Mucosa of descending colon (tissue), 3 donors: ENCODE results near the gene PGGHG. TPM values are rescaled to one million over a fixed set of nuclear protein-coding genes. Genes with fewer than 3 reads are reported as not detected.
"Not testable (repeated sequence)": the region's sequence is repeated elsewhere in the genome, so short reads cannot be mapped to it uniquely, and the experiment has no call there.

Source experiments
- ATAC-seq: fragments of 200-7000 bp; cut with Tn5 transposase; one replicate; pipeline ENCODE4 v1.9.1; 2020; ENCODE audit warnings: mild to moderate bottlenecking, moderate library complexity
- DNase-seq, 3 donors: peaks; one replicate each; pipeline ENCODE4 v3.0.0-alpha.2; 2020
- H3K36me3 ChIP-seq: fragments of 200-600 bp; one replicate; pipeline ENCODE4 v1.8.0; 2021; ENCODE audit warnings: low read depth, mild to moderate bottlenecking
- H3K4me1 ChIP-seq: fragments of 200-600 bp; one replicate; pipeline ENCODE4 v1.8.0; 2021; ENCODE audit warnings: low read depth, mild to moderate bottlenecking
- H3K4me3 ChIP-seq: fragments of 200-600 bp; one replicate; pipeline ENCODE4 v1.8.0; 2021; ENCODE audit warnings: mild to moderate bottlenecking
- H3K9me3 ChIP-seq: fragments of 200-600 bp; one replicate; pipeline ENCODE4 v1.8.0; 2021; ENCODE audit warnings: mild to moderate bottlenecking
- intact Hi-C, 2 donors: fragments of 100-400 bp; cut with DNase I in 1 of 2; cut with micrococcal nuclease in 1 of 2; formaldehyde crosslinking; loops; one replicate each; pipeline versions ENCODE4 v1.11.0 to v1.11.1; 2022; cut with DNase I, micrococcal nuclease
- total RNA-seq, 3 donors: library from RNA; stranded (reverse); fragmentation: NEBNext Ultra II Directional in 2 of 3; extraction: Animal tissue kit (Norgen Biotek cat#: 25700) in 2 of 3; gene quantifications; one replicate each; pipeline versions ENCODE4 v1.2.1 to v1.2.4, GENCODE V29; 2021 to 2023
- TF ChIP-seq, protein P1 (sequence below): fragments of 200-600 bp; IDR thresholded peaks from one replicate; pipeline ENCODE4 v1.8.0; 2022; ENCODE audit warnings: antibody characterized with exemption, mild to moderate bottlenecking
- donor health status: DM: no; HTN: no; CAD: no; lungs with moderate emphysema.
- donor health status: DM: no; HTN: no; CAD: no.
- donor health status: DM: no; HTN: yes; CAD: no.

Gene PGGHG
- total RNA-seq, 3 donors from 2014 or later = 21.2 to 37.1 (median 29.7) TPM

DNA sequence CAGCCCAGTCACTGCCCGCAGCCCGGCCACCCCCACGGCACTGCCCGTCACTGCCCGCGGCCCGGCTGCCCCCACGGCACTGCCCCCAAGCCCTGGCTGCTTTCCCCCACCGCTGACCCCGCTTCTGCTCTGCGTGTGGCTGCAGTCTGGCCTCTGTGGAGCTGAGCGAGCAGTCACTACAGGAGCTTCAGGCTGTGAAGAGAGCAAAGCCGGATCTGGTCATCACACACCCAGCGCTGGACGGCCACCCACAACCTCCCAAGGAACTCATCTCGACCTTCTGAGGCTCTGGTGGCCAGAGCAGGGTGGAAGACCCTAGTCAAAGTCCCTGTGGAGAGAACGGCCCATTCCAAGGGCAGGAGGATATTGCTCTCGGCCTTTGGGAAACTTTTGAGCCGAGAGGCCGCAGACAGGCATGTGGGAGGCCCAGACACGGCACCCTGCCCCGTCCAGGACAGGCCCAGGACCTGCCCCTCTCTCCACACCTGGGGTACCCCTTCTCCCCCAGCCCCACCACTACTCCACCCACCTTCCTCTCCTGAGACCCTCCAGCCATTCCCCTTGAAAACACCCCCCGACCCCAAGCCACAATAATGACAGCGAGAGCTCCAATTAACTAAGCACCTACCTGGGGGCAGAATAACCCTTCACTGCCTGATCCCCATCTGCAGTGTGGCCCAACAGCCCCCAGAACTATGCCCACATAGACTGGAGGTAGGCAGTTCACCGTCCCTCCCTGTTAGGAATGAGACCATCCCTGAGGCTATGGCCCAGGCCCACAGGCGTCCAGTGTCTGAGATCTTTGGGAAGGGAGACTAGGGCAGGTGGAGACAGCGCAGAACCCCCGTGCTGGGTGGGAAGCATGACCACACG is 3.7 kb upstream of the PGGHG start:
- peaks cover 26% of the 10 kb centered on the region for H3K4me1 ChIP-seq
- no peak for ATAC-seq
- TF ChIP-seq, protein P1, sequence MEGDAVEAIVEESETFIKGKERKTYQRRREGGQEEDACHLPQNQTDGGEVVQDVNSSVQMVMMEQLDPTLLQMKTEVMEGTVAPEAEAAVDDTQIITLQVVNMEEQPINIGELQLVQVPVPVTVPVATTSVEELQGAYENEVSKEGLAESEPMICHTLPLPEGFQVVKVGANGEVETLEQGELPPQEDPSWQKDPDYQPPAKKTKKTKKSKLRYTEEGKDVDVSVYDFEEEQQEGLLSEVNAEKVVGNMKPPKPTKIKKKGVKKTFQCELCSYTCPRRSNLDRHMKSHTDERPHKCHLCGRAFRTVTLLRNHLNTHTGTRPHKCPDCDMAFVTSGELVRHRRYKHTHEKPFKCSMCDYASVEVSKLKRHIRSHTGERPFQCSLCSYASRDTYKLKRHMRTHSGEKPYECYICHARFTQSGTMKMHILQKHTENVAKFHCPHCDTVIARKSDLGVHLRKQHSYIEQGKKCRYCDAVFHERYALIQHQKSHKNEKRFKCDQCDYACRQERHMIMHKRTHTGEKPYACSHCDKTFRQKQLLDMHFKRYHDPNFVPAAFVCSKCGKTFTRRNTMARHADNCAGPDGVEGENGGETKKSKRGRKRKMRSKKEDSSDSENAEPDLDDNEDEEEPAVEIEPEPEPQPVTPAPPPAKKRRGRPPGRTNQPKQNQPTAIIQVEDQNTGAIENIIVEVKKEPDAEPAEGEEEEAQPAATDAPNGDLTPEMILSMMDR = no peak
- intact Hi-C loops = no loop called here
- no peaks in the 10 kb centered on the region for H3K36me3 ChIP-seq
- no peak overlapping the region for H3K4me3 ChIP-seq
- peak in 1 of 3 donors; percentile 1 for DNase-seq
- no peaks in the 10 kb centered on the region for H3K9me3 ChIP-seq

DNA sequence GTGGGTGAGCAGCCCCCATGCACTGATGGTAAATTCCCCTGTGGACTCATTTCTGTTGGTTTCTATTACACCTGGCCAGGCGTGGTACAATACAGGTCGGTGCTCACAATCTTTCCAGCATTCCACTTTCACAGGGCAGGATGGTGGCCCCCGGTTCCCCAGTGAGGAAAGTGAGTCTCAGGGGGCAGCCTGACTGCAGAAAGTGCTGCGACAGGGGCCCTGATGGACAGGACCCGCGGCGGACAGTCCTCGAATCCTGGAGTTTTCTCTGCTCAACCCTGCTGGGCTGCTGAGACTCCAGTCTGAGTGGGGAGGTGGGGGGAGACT is 3.1 kb upstream of the PGGHG start:
- peaks cover 23% of the 10 kb centered on the region for H3K4me1 ChIP-seq
- no peak for DNase-seq
- intact Hi-C loops = no loop called here
- H3K36me3 ChIP-seq = no peaks in the 10 kb centered on the region
- ATAC-seq = no peak
- TF ChIP-seq, protein P1 = no peak
- H3K4me3 ChIP-seq = no peak overlapping the region
- H3K9me3 ChIP-seq = no peaks in the 10 kb centered on the region

DNA sequence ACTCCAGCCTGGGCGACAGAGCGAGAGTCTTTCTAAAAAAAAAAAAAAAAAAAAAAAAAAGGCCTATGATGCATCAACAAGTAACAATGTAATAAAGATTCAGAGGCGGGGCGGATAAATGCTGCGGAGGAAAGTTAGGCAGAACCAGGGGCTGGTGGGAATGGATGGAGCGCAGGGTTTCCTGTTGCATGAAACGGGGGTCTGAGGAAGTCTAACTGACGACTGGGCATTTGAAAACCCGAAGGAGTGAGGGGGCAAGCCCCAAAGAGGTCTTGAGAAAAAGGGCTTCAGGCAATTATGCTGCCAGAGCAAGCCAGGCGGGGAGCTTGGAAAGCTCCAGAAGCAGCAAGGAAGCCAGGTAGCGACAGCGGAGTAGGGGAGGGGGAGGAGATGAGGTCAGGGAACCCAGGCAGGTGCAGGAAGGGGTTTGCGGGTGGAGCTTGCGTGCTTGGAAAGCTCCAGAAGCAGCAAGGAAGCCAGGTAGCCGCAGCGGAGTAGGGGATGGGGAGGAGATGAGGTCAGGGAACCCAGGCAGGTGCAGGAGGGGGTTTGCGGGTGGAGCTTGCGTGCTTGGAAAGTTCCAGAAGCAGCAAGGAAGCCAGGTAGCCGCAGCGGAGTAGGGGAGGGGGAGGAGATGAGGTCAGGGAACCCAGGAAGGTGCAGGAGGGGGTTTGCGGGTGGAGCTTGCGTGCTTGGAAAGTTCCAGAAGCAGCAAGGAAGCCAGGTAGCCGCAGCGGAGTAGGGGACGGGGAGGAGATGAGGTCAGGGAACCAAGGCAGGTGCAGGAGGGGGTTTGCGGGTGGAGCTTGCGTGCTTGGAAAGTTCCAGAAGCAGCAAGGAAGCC is 1.7 kb upstream of the PGGHG start:
- peaks cover 14% of the 10 kb centered on the region for H3K4me1 ChIP-seq
- intact Hi-C loops, H3K36me3 ChIP-seq, H3K9me3 ChIP-seq, ATAC-seq, H3K4me3 ChIP-seq: not testable (repeated sequence)
- DNase-seq = peak; percentile 43 to 81 (median 49)

DNA sequence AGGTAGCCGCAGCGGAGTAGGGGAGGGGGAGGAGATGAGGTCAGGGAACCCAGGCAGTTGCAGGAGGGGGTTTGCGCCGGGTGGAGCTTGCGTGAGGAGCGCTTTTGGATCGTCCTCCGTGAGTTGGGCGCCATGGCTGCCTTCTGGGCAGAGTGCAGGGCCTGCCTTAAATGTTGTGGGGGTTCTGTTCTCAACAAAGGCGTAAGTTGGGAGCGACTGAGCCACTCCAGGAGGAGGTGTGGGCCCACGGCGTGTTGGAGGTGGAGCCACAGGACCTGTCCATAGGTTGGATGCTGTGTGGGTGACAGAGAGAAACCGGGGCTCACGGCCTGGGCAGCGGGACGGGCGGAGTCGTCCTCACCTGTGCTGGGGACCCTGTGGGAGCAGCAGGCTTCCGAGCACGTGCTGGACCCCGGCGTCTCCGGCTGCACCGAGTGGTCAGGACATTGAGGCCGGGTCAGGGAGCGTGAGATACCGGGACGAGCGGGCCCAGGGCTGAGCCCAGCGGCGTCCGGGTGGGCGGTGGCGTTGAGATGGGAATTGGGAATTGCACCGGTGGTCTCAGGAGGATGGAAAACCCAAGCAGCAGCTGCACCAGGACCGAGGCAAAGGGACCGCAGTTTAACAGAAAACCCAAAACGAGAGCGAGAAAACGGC is 977 bp upstream of the PGGHG start:
- intact Hi-C loops = no loop called here

DNA sequence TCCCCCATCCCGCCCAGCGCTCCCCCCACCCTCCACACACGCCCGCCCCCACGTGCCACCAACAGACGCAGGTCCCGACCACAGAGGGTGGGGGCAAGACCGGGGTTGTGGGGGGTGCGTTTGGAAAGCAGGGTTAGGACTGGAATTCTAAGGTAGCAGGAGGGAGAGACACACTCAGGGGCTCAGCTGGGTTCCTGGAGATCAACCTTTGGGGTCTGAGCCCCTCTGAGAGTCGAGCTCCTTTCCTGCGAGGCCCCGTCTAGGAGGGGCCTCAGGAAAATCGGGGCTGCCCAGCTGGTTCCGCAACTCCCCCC is 429 bp downstream of the PGGHG start:
- DNase-seq (peak in 1 of 3 donors; percentile 63), ATAC-seq (peak; percentile 3)
- H3K36me3 ChIP-seq = no peaks in the 10 kb centered on the region
- no peak overlapping the region for H3K4me3 ChIP-seq
- H3K9me3 ChIP-seq = no peaks in the 10 kb centered on the region
- H3K4me1 ChIP-seq = peaks cover 14% of the 10 kb centered on the region
- TF ChIP-seq, protein P1 = no peak
- intact Hi-C loops = no loop called here

More for the DNA sequence above, 977 bp upstream of the PGGHG start:
- peaks cover 14% of the 10 kb centered on the region for H3K4me1 ChIP-seq
- DNase-seq = peak in 2 of 3 donors; percentile 56 to 74
- peak; percentile 40 for ATAC-seq
- TF ChIP-seq, protein P1 = no peak
- H3K4me3 ChIP-seq = peak overlapping the region; percentile 19
- H3K9me3 ChIP-seq = no peaks in the 10 kb centered on the region
- H3K36me3 ChIP-seq = no peaks in the 10 kb centered on the region
